ENCODE data around the gene B3GNT4. TPM values are rescaled to one million over a fixed set of nuclear protein-coding genes. Genes with fewer than 3 reads are reported as not detected.

B3GNT4 gene
- total and polyA plus RNA-seq, 2 of the 13 experiments (the other 11 are each of a cell fraction or from before 2014, with no cell fraction given), result 0.04 to 0.21 TPM

GRCh38 chr12:122235741-122236140 is 32.2 kb downstream of the B3GNT4 start (continued):
- TF ChIP-seq ZNF792 (CRISPR knock-in tag; IDR thresholded peaks at IDR 0.05) (no peak), NFATC3 (CRISPR knock-in tag; IDR thresholded peaks at IDR 0.05) (no peak), ZKSCAN8 (CRISPR knock-in tag; IDR thresholded peaks at IDR 0.05; ENCODE audit: borderline replicate concordance) (no peak), CEBPB (IDR thresholded peaks at IDR 0.05; ENCODE audit: borderline replicate concordance, low read depth, low read length) (peak; percentile 53; the same call in 1 of the 2 replicates), ZNF549 (CRISPR knock-in tag; IDR thresholded peaks at IDR 0.05) (0 out of 2 replicates have a peak, but pooled peaks have one; percentile 44), BCL3 (CRISPR knock-in tag; IDR thresholded peaks at IDR 0.05) (no peak), HDAC1 (CRISPR knock-in tag; IDR thresholded peaks at IDR 0.05) (0 out of 2 replicates have a peak, but pooled peaks have one; percentile 15), ZNF329 (CRISPR knock-in tag; IDR thresholded peaks at IDR 0.05; ENCODE audit: low read depth) (no peak), TFE3 (CRISPR knock-in tag; IDR thresholded peaks at IDR 0.05) (no peak), ZBTB43 (CRISPR knock-in tag; conservative IDR thresholded peaks at IDR 0.05) (no peak), ZNF619 (CRISPR knock-in tag; IDR thresholded peaks at IDR 0.05) (no peak), ZNF484 (CRISPR knock-in tag; IDR thresholded peaks at IDR 0.05; ENCODE audit: borderline replicate concordance, low read depth) (no peak), NR0B2 (CRISPR knock-in tag; IDR thresholded peaks at IDR 0.05) (no peak)

Data from HepG2 (cell line).